ENCODE measurements around the gene FBXO31.

- TF ChIP-seq CTCF (IDR thresholded peaks at IDR 0.05 in 4 of 5, conservative IDR thresholded peaks at IDR 0.05 in 1 of 5) (no peak), POLR2A (IDR thresholded peaks at IDR 0.05) (no peak)
Measured at GRCh38 chr16:87306516-87306915, 77.1 kb downstream of the FBXO31 start.

All from gastrocnemius medialis (tissue), 4 donors.